GM12874 (cell line): Measurements from ENCODE around the gene KLHDC4.

Source experiments
- CTCF ChIP-seq: IDR thresholded peaks from 2 replicates; pipeline ENCODE4 v1.5.1; 2011; ENCODE audit warnings: low read depth, mild to moderate bottlenecking, control low read depth, low read length, moderate library complexity; ENCODE audit not compliant: insufficient read depth

Gene KLHDC4

GRCh38 chr16:87733190-87733589 is 32.6 kb downstream of the KLHDC4 start:
- no peak for TF ChIP-seq CTCF

- TF ChIP-seq CTCF, result no peak
Observed at GRCh38 chr16:87731607-87732006, 34.2 kb downstream of the KLHDC4 start.

- TF ChIP-seq CTCF, result no peak
Observed at GRCh38 chr16:87729266-87729954, 36.4 kb downstream of the KLHDC4 start.

- TF ChIP-seq CTCF, result no peak
Observed at GRCh38 chr16:87728026-87728425, 37.8 kb downstream of the KLHDC4 start.

GRCh38 chr16:87727346-87727745 is 38.4 kb downstream of the KLHDC4 start:
- TF ChIP-seq CTCF, result no peak

GRCh38 chr16:87725596-87726235 is 40.1 kb downstream of the KLHDC4 start:
- no peak for TF ChIP-seq CTCF

GRCh38 chr16:87724490-87725291 is 41.1 kb downstream of the KLHDC4 start:
- TF ChIP-seq CTCF, result no peak
